A549 (cell line): ENCODE measurements around the gene C19orf47. TPM values are rescaled to one million over a fixed set of nuclear protein-coding genes. Genes with fewer than 3 reads are reported as not detected.

Experiments
- ATAC-seq, 2 experiments: fragments of 200-7000 bp in 1 of 2; fragments of >200 bp in 1 of 2; cut with Nextera tagmentation in 1 of 2; cut with Tn5 transposase in 1 of 2; 3 replicates each; pipeline versions ENCODE4 v1.8.0 to v1.9.1; 2018 to 2020; ENCODE audit warnings: mild to moderate bottlenecking in 1 of 2, moderate library complexity in 1 of 2
- CTCF ChIA-PET: fragments of 300-600 bp; sonication (Branson Sonifier 250); formaldehyde crosslinking; extraction: SDS; loops from one replicate; lab custom pipeline; 2021; ENCODE audit warnings: antibody characterized with exemption, inconsistent platforms; lab: Yijun Ruan, JAX
- POLR2A ChIA-PET: fragments of 350-600 bp; formaldehyde crosslinking; extraction: SDS; loops from one replicate; lab custom pipeline; 2021; ENCODE audit warnings: antibody characterized with exemption, inconsistent platforms; lab: Yijun Ruan, JAX
- DNase-seq, 2 experiments: peaks; one replicate each; pipeline versions ENCODE4 v3.0.0 to v3.0.0-alpha.2; 2011 to 2016; ENCODE audit warnings: low read depth in 1 of 2, low spot score in 1 of 2
- FAIRE-seq: peaks from 2 replicates; lab custom pipeline; 2011; peaks lifted over from hg19 to GRCh38; lab: Jason Lieb, UNC
- H3K27ac ChIP-seq, 2 experiments: fragments of >200 bp; sonication (Bioruptor Twin); formaldehyde crosslinking; 3 replicates each; pipeline ENCODE4 v1.5.1; 2016 to 2017
- H3K4me1 ChIP-seq: fragments of >200 bp; sonication (Bioruptor Twin); formaldehyde crosslinking; 3 replicates; pipeline ENCODE4 v1.6.1; 2016
- H3K4me2 ChIP-seq: fragments of >200 bp; sonication (Bioruptor Twin); formaldehyde crosslinking; 3 replicates; pipeline ENCODE4 v1.6.1; 2016
- H3K4me3 ChIP-seq: fragments of >200 bp; sonication (Bioruptor Twin); formaldehyde crosslinking; 3 replicates; pipeline ENCODE4 v1.5.1; 2016
- H3K9me3 ChIP-seq: fragments of >200 bp; sonication (Bioruptor Twin); formaldehyde crosslinking; 3 replicates; pipeline ENCODE4 v1.6.1; 2016
- CBX2 ChIP-seq: fragments of 200-600 bp; sonication (generic); IDR thresholded peaks from 2 replicates; pipeline ENCODE4 v1.6.1; 2016; ENCODE audit warnings: low read depth, mild to moderate bottlenecking, borderline replicate concordance
- CHD4 ChIP-seq: fragments of 200-600 bp; sonication (generic); IDR thresholded peaks from 2 replicates; pipeline ENCODE4 v1.6.1; 2016; ENCODE audit warnings: antibody characterized with exemption, mild to moderate bottlenecking, borderline replicate concordance
- EHF ChIP-seq: fragments of 250-450 bp; sonication (Bioruptor Pico); IDR thresholded peaks from 2 replicates; pipeline ENCODE4 v1.5.0; 2020; ENCODE audit warnings: mild to moderate bottlenecking
- EP300 ChIP-seq, 2 experiments: fragments of >200 bp; sonication (Bioruptor Twin); formaldehyde crosslinking; IDR thresholded peaks; 2 replicates in 1 of 2; 3 replicates in 1 of 2; pipeline ENCODE4 v1.6.1; 2016 to 2017
- ESRRA ChIP-seq: fragments of 150-350 bp; IDR thresholded peaks from 2 replicates; pipeline ENCODE4 v1.6.1; 2014; ENCODE audit warnings: mild to moderate bottlenecking, low read length, borderline replicate concordance
- HEYL ChIP-seq: fragments of 250-450 bp; sonication (Bioruptor Pico); IDR thresholded peaks from 2 replicates; pipeline ENCODE4 v1.8.0; 2021; ENCODE audit warnings: mild to moderate bottlenecking, moderate library complexity
- KDM1A ChIP-seq: fragments of 200-600 bp; sonication (generic); IDR thresholded peaks from 2 replicates; pipeline ENCODE4 v1.6.1; 2016; ENCODE audit warnings: low read depth, mild to moderate bottlenecking
- MAZ ChIP-seq: fragments of 150-350 bp; IDR thresholded peaks from 2 replicates; pipeline ENCODE4 v1.6.1; 2014; ENCODE audit warnings: antibody characterized with exemption, low read depth, low read length, borderline replicate concordance
- MYC ChIP-seq: IDR thresholded peaks from 2 replicates; pipeline ENCODE4 v1.6.1; 2012; ENCODE audit warnings: mild to moderate bottlenecking, inconsistent platforms, low read length, improper control_type of control experiment, borderline replicate concordance
- RARB ChIP-seq: fragments of 250-450 bp; sonication (Bioruptor Pico); IDR thresholded peaks from 2 replicates; pipeline ENCODE4 v1.8.0; 2021; ENCODE audit warnings: mild to moderate bottlenecking, moderate library complexity
- RFX5 ChIP-seq: fragments of 450-650 bp; IDR thresholded peaks from 2 replicates; pipeline ENCODE4 v1.7.1; 2014; ENCODE audit warnings: antibody characterized with exemption, mild to moderate bottlenecking, moderate library complexity
- SREBF2 ChIP-seq: fragments of 450-650 bp; IDR thresholded peaks from 2 replicates; pipeline ENCODE4 v1.6.1; 2014; ENCODE audit warnings: mild to moderate bottlenecking, moderate library complexity
- TP53 ChIP-seq: fragments of 250-450 bp; sonication (Bioruptor Pico); IDR thresholded peaks from 2 replicates; pipeline ENCODE4 v1.5.0; 2021; ENCODE audit warnings: mild to moderate bottlenecking, moderate library complexity
- ZNF302 ChIP-seq: fragments of 250-450 bp; sonication (Bioruptor Pico); IDR thresholded peaks from 2 replicates; pipeline ENCODE4 v1.9.0; 2021; ENCODE audit warnings: inconsistent platforms, mild to moderate bottlenecking, moderate library complexity
- WGBS: methylation state at CpG from one replicate; pipeline ENCODE4 v1.1.6; 2017; ENCODE audit errors: missing lambda C conversion rate; 5-methylcytosine and 5-hydroxymethylcytosine counted together
- polyA plus RNA-seq, 4 experiments: library from polyadenylated mRNA; depleted of rRNA in 3 of 4; stranded (reverse); fragments of >200 nt; fragmentation: RNase III in 1 of 4; extraction: RNeasy Plus Mini Kit Qiagen cat#74134 plus additional on column Dnase treatment in 1 of 4; gene quantifications; 2 replicates in 3 of 4; 3 replicates in 1 of 4; pipeline ENCODE4 v1.2.3, GENCODE V29; 2011 to 2017
- TF ChIP-seq, protein P1 (sequence below): fragments of 200-600 bp; sonication (generic); IDR thresholded peaks from 2 replicates; pipeline ENCODE4 v1.6.1; 2016; ENCODE audit warnings: antibody characterized with exemption, mild to moderate bottlenecking, moderate library complexity
- TF ChIP-seq, protein P2 (sequence below): fragments of 250-450 bp; sonication (Bioruptor Pico); IDR thresholded peaks from 2 replicates; pipeline ENCODE4 v1.5.0; 2020; ENCODE audit warnings: low read depth, mild to moderate bottlenecking, moderate library complexity
- TF ChIP-seq, protein P3 (sequence below): IDR thresholded peaks from 2 replicates; pipeline ENCODE4 v1.6.1; 2012
- TF ChIP-seq, protein P4 (sequence below): fragments of 250-450 bp; sonication (Bioruptor Pico); IDR thresholded peaks from 2 replicates; pipeline ENCODE4 v1.5.0; 2021; ENCODE audit warnings: mild to moderate bottlenecking, moderate library complexity, borderline replicate concordance
- TF ChIP-seq, protein P5 (sequence below): fragments of >200 bp; sonication (Bioruptor Twin); formaldehyde crosslinking; IDR thresholded peaks from 3 replicates; pipeline ENCODE4 v1.5.1; 2016

C19orf47 gene
- polyA plus RNA-seq, 2 of the 4 experiments (the other 2 are of a cell fraction): 25.7 to 39.8 TPM

DNA sequence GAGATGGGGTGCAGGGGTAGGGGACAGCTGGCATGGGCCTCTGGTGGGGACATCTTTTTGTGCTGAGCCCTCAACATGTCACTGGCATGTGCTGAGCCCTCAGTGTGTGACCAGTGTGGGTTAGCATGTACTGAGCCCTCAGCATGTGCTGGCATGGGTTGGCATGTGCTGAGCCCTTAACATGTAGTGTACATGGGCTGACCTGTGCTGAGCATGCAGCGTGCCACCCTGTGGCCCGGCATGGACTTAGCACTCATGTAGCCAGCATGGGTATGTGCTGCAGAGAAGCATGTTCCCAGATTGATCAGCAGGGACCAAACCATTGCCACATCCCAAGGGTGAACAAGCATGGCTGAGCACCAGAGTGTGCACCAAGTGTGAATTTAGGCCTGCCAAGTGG lies 30.3 kb upstream of the C19orf47 start:
- Histone ChIP-seq H3K4me3 (no peak overlapping the region), H3K9me3 (no peaks in the 10 kb centered on the region), H3K27ac (no peak overlapping the region), H3K4me1 (no peaks in the 10 kb centered on the region), H3K4me2 (no peak overlapping the region)
- 75% methylated on average over 2 of the region's 2 CpGs for WGBS
- ATAC-seq: peak; percentile 21 to 46
- DNase-seq: no peak
- no peak for TF ChIP-seq CBX2
- TF ChIP-seq, protein P1, sequence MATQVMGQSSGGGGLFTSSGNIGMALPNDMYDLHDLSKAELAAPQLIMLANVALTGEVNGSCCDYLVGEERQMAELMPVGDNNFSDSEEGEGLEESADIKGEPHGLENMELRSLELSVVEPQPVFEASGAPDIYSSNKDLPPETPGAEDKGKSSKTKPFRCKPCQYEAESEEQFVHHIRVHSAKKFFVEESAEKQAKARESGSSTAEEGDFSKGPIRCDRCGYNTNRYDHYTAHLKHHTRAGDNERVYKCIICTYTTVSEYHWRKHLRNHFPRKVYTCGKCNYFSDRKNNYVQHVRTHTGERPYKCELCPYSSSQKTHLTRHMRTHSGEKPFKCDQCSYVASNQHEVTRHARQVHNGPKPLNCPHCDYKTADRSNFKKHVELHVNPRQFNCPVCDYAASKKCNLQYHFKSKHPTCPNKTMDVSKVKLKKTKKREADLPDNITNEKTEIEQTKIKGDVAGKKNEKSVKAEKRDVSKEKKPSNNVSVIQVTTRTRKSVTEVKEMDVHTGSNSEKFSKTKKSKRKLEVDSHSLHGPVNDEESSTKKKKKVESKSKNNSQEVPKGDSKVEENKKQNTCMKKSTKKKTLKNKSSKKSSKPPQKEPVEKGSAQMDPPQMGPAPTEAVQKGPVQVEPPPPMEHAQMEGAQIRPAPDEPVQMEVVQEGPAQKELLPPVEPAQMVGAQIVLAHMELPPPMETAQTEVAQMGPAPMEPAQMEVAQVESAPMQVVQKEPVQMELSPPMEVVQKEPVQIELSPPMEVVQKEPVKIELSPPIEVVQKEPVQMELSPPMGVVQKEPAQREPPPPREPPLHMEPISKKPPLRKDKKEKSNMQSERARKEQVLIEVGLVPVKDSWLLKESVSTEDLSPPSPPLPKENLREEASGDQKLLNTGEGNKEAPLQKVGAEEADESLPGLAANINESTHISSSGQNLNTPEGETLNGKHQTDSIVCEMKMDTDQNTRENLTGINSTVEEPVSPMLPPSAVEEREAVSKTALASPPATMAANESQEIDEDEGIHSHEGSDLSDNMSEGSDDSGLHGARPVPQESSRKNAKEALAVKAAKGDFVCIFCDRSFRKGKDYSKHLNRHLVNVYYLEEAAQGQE: no peak
- TF ChIP-seq, protein P2, sequence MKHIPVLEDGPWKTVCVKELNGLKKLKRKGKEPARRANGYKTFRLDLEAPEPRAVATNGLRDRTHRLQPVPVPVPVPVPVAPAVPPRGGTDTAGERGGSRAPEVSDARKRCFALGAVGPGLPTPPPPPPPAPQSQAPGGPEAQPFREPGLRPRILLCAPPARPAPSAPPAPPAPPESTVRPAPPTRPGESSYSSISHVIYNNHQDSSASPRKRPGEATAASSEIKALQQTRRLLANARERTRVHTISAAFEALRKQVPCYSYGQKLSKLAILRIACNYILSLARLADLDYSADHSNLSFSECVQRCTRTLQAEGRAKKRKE (CRISPR knock-in tag): no peak
- no peak for TF ChIP-seq MAZ
- TF ChIP-seq CHD4: no peak
- no peak for TF ChIP-seq ESRRA
- no peak for TF ChIP-seq EHF (CRISPR knock-in tag)
- CTCF ChIA-PET: interaction anchor here (0.5 to 3.9 kb wide), 4 partner anchors 10 to 48 kb away, joined by 3 to 14 read pairs (median 7); no protein-coding TSS in a partner anchor
- FAIRE-seq: peak; percentile 83
- POLR2A ChIA-PET: interaction anchor here (0.7 kb wide), 1 partner anchor 30 kb away, joined by 3 read pairs; the partner anchor contains the start of genes C19orf47 and PLD3

DNA sequence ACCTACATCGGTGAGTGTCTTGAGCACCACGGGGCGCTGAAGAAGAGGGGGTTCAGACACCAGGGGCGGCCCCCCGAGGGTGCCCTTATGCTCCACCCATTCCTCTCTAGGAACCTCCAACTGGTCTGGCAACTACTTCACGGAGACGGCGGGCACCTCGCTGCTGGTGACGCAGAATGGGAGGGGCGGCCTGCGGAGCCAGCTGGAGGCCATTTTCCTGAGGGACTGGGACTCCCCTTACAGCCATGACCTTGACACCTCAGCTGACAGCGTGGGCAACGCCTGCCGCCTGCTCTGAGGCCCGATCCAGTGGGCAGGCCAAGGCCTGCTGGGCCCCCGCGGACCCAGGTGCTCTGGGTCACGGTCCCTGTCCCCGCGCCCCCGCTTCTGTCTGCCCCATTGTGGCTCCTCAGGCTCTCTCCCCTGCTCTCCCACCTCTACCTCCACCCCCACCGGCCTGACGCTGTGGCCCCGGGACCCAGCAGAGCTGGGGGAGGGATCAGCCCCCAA lies 29.7 kb upstream of the C19orf47 start:
- Histone ChIP-seq H3K4me2 (no peak overlapping the region), H3K4me1 (no peaks in the 10 kb centered on the region), H3K4me3 (no peak overlapping the region), H3K27ac (no peak overlapping the region), H3K9me3 (no peaks in the 10 kb centered on the region)
- WGBS: 88% methylated on average over 25 of the region's 25 CpGs
- CTCF ChIA-PET: interaction anchor here (0.5 to 3.9 kb wide), 3 partner anchors 9 to 47 kb away, joined by 3 to 14 read pairs (median 8); no protein-coding TSS in a partner anchor
- ATAC-seq: no peak
- no peak for DNase-seq
- no peak for FAIRE-seq
- POLR2A ChIA-PET: no interaction called here
- TF ChIP-seq TP53 (CRISPR knock-in tag) (no peak), EP300 (IDR thresholded peaks at IDR 0.05) (no peak), RFX5 (no peak), MYC (no peak), SREBF2 (no peak), KDM1A (no peak), RARB (CRISPR knock-in tag) (no peak), CHD4 (no peak), ZNF302 (CRISPR knock-in tag) (no peak), HEYL (CRISPR knock-in tag) (no peak)
- TF ChIP-seq, protein P3, sequence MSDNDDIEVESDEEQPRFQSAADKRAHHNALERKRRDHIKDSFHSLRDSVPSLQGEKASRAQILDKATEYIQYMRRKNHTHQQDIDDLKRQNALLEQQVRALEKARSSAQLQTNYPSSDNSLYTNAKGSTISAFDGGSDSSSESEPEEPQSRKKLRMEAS: no peak
- TF ChIP-seq, protein P4, sequence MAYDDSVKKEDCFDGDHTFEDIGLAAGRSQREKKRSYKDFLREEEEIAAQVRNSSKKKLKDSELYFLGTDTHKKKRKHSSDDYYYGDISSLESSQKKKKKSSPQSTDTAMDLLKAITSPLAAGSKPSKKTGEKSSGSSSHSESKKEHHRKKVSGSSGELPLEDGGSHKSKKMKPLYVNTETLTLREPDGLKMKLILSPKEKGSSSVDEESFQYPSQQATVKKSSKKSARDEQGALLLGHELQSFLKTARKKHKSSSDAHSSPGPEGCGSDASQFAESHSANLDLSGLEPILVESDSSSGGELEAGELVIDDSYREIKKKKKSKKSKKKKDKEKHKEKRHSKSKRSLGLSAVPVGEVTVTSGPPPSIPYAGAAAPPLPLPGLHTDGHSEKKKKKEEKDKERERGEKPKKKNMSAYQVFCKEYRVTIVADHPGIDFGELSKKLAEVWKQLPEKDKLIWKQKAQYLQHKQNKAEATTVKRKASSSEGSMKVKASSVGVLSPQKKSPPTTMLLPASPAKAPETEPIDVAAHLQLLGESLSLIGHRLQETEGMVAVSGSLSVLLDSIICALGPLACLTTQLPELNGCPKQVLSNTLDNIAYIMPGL: no peak
- TF ChIP-seq, protein P1: no peak
- TF ChIP-seq, protein P5, sequence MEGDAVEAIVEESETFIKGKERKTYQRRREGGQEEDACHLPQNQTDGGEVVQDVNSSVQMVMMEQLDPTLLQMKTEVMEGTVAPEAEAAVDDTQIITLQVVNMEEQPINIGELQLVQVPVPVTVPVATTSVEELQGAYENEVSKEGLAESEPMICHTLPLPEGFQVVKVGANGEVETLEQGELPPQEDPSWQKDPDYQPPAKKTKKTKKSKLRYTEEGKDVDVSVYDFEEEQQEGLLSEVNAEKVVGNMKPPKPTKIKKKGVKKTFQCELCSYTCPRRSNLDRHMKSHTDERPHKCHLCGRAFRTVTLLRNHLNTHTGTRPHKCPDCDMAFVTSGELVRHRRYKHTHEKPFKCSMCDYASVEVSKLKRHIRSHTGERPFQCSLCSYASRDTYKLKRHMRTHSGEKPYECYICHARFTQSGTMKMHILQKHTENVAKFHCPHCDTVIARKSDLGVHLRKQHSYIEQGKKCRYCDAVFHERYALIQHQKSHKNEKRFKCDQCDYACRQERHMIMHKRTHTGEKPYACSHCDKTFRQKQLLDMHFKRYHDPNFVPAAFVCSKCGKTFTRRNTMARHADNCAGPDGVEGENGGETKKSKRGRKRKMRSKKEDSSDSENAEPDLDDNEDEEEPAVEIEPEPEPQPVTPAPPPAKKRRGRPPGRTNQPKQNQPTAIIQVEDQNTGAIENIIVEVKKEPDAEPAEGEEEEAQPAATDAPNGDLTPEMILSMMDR: no peak
